AG04450 (cell line): ENCODE results near the gene SRGAP3. TPM values are rescaled to one million over a fixed set of nuclear protein-coding genes. Genes with fewer than 3 reads are reported as not detected.

Experiments used
- CTCF ChIA-PET: fragments of 300-600, 350-600 bp; formaldehyde crosslinking; extraction: SDS; loops from one replicate; lab custom pipeline; 2022; ENCODE audit warnings: antibody characterized with exemption, inconsistent platforms; lab: Charles Lee
- POLR2A ChIA-PET: fragments of 350-600 bp; formaldehyde crosslinking; extraction: SDS; loops from one replicate; lab custom pipeline; 2021; ENCODE audit warnings: antibody characterized with exemption, inconsistent platforms; lab: Yijun Ruan, JAX
- DNase-seq: peaks from one replicate; pipeline ENCODE4 v3.0.0-alpha.2; 2011; ENCODE audit warnings: low read depth, low spot score
- H3K27ac ChIP-seq: one replicate; pipeline ENCODE4 v1.5.1; 2012; ENCODE audit warnings: low read depth, low read length, control low read depth
- H3K27me3 ChIP-seq: one replicate; pipeline ENCODE4 v1.6.0; 2012; ENCODE audit warnings: low read length; ENCODE audit not compliant: control insufficient read depth, insufficient read depth
- H3K4me3 ChIP-seq: 2 replicates; pipeline ENCODE4 v1.5.1; 2011; ENCODE audit warnings: mild to moderate bottlenecking, low read depth, low read length, control low read depth
- H3K9me3 ChIP-seq: 2 replicates; pipeline ENCODE4 v1.5.1; 2012; ENCODE audit warnings: low read length; ENCODE audit not compliant: control insufficient read depth, insufficient read depth
- CTCF ChIP-seq: IDR thresholded peaks from 2 replicates; pipeline ENCODE4 v1.5.1; 2011; ENCODE audit warnings: low read depth, low read length, control low read depth, inconsistent platforms
- polyA plus RNA-seq: library from polyadenylated mRNA; depleted of rRNA; stranded (reverse); fragments of >200 nt; gene quantifications from 2 replicates; pipeline ENCODE4 v1.2.3, GENCODE V29; 2011

The SRGAP3 gene
- polyA plus RNA-seq, 1 experiment, result 0.61 TPM

- TF ChIP-seq CTCF, result no peak
- POLR2A ChIA-PET, result no interaction called here
- CTCF ChIA-PET, result no interaction called here
- no peaks in the 10 kb centered on the region for H3K9me3 ChIP-seq
- H3K4me3 ChIP-seq, result no peak overlapping the region
- no peak for DNase-seq
- peaks cover 4% of the 10 kb centered on the region for H3K27me3 ChIP-seq
- no peak overlapping the region for H3K27ac ChIP-seq
These were observed 175.4 kb downstream of the SRGAP3 start for GRCh38 chr3:9074079-9074478.

GRCh38 chr3:9072667-9073009 is 176.8 kb downstream of the SRGAP3 start:
- Histone ChIP-seq H3K27ac (no peak overlapping the region), H3K27me3 (peaks cover 10% of the 10 kb centered on the region), H3K4me3 (no peak overlapping the region), H3K9me3 (no peaks in the 10 kb centered on the region)
- no peak for DNase-seq
- ChIA-PET POLR2A (no interaction called here), CTCF (no interaction called here)
- no peak for TF ChIP-seq CTCF

GRCh38 chr3:9071936-9072666 is 177.3 kb downstream of the SRGAP3 start:
- DNase-seq, result no peak
- no peaks in the 10 kb centered on the region for H3K9me3 ChIP-seq
- no peak for TF ChIP-seq CTCF
- H3K27ac ChIP-seq, result no peak overlapping the region
- no peak overlapping the region for H3K4me3 ChIP-seq
- peaks cover 10% of the 10 kb centered on the region for H3K27me3 ChIP-seq
- ChIA-PET CTCF (no interaction called here), POLR2A (no interaction called here)

- H3K4me3 ChIP-seq, result no peak overlapping the region
- ChIA-PET POLR2A (no interaction called here), CTCF (no interaction called here)
- TF ChIP-seq CTCF, result no peak
- H3K27ac ChIP-seq, result no peak overlapping the region
- no peak for DNase-seq
- peaks cover 10% of the 10 kb centered on the region for H3K27me3 ChIP-seq
- no peaks in the 10 kb centered on the region for H3K9me3 ChIP-seq
These were observed 178.5 kb downstream of the SRGAP3 start for GRCh38 chr3:9070961-9071360.

GRCh38 chr3:9069971-9070370 is 179.5 kb downstream of the SRGAP3 start:
- Histone ChIP-seq H3K9me3 (no peaks in the 10 kb centered on the region), H3K4me3 (no peak overlapping the region), H3K27ac (no peak overlapping the region), H3K27me3 (peaks cover 10% of the 10 kb centered on the region)
- no peak for DNase-seq
- CTCF ChIA-PET, result interaction anchor here (3.5 to 5.0 kb wide), 2 partner anchors 99 to 407 kb away, joined by 12 to 49 read pairs; no protein-coding TSS in a partner anchor
- no peak for TF ChIP-seq CTCF
- POLR2A ChIA-PET, result no interaction called here
